HepG2 (cell line): ENCODE data around the gene GABRR3. TPM values are rescaled to one million over a fixed set of nuclear protein-coding genes. Genes with fewer than 3 reads are reported as not detected.

ENCODE experiments used
- ATF7 ChIP-seq, 2 experiments: fragments of 450-650 bp in 1 of 2; sonication (generic) in 1 of 2; formaldehyde crosslinking in 1 of 2; IDR thresholded peaks; 2 replicates each; pipeline versions ENCODE4 v1.4.0 to v1.6.1; 2016 to 2020; ENCODE audit warnings: antibody characterized with exemption in 1 of 2, mild to moderate bottlenecking in 1 of 2, missing genetic modification reagents in 1 of 2
- CCAR2 ChIP-seq: fragments of 200-400 bp; formaldehyde crosslinking; optimal IDR thresholded peaks from 2 replicates; pipeline ENCODE3; 2018; ENCODE audit warnings: low read depth, mild to moderate bottlenecking, low read length, moderate library complexity
- MTA3 ChIP-seq: sonication (generic); formaldehyde crosslinking; IDR thresholded peaks from 2 replicates; pipeline ENCODE4 v1.4.0; 2020; ENCODE audit warnings: missing genetic modification reagents
- PAX8 ChIP-seq: sonication (generic); formaldehyde crosslinking; IDR thresholded peaks from 2 replicates; pipeline ENCODE4 v1.8.0; 2022; ENCODE audit warnings: mild to moderate bottlenecking, missing genetic modification reagents, borderline replicate concordance
- PCBP1 ChIP-seq: fragments of 200-400 bp; formaldehyde crosslinking; IDR thresholded peaks from 2 replicates; pipeline ENCODE4 v1.6.1; 2017; ENCODE audit warnings: mild to moderate bottlenecking, low read depth, low read length, borderline replicate concordance
- YEATS4 ChIP-seq: sonication (generic); formaldehyde crosslinking; IDR thresholded peaks from 2 replicates; pipeline ENCODE4 v1.4.0; 2020; ENCODE audit warnings: missing genetic modification reagents, borderline replicate concordance
- ZBTB43 ChIP-seq: sonication (generic); formaldehyde crosslinking; conservative IDR thresholded peaks from 2 replicates; pipeline ENCODE4 v1.4.0; 2020; ENCODE audit warnings: missing genetic modification reagents
- ZNF510 ChIP-seq: sonication (generic); formaldehyde crosslinking; IDR thresholded peaks from 2 replicates; pipeline ENCODE4 v1.4.0; 2020; ENCODE audit warnings: low read depth, mild to moderate bottlenecking, missing genetic modification reagents
- ZNF547 ChIP-seq: sonication (generic); formaldehyde crosslinking; IDR thresholded peaks from 2 replicates; pipeline ENCODE4 v1.5.1; 2020; ENCODE audit warnings: mild to moderate bottlenecking, missing genetic modification reagents
- ZNF549 ChIP-seq: sonication (generic); formaldehyde crosslinking; IDR thresholded peaks from 2 replicates; pipeline ENCODE4 v1.5.0; 2020; ENCODE audit warnings: missing genetic modification reagents
- ZNF569 ChIP-seq: sonication (generic); formaldehyde crosslinking; IDR thresholded peaks from 2 replicates; pipeline ENCODE4 v1.5.0; 2020; ENCODE audit warnings: mild to moderate bottlenecking, missing genetic modification reagents, moderate library complexity, borderline replicate concordance
- ZNF747 ChIP-seq: sonication (generic); formaldehyde crosslinking; IDR thresholded peaks from 2 replicates; pipeline ENCODE4 v1.8.1; 2023; ENCODE audit warnings: missing genetic modification reagents, mild to moderate bottlenecking, borderline replicate concordance
- ZNF83 ChIP-seq: sonication (generic); formaldehyde crosslinking; IDR thresholded peaks from 2 replicates; pipeline ENCODE4 v1.4.0; 2020; ENCODE audit warnings: missing genetic modification reagents, mild to moderate bottlenecking, borderline replicate concordance
- polyA plus RNA-seq, 8 experiments: library from polyadenylated mRNA; depleted of rRNA in 3 of 8; stranded (reverse) in 7 of 8; unstranded in 1 of 8; fragments of >200 nt; fragmentation: Illumina TruSeq in 4 of 8; extraction: Trizol in 4 of 8; gene quantifications; 2 replicates each; pipeline versions ENCODE4 v1.2.1 to v1.2.3, GENCODE V29; 2011 to 2016; ENCODE audit warnings: low read depth in 4 of 8, missing spikeins in 1 of 8, mixed read lengths in 1 of 8; ENCODE audit not compliant: insufficient read depth in 1 of 8
- total RNA-seq, 5 experiments: library from RNA; depleted of rRNA; stranded (reverse); fragments of >200 nt; fragmentation: Illumina TruSeq; extraction: Trizol; gene quantifications; 2 replicates each; pipeline ENCODE4 v1.2.3, GENCODE V29; 2016; ENCODE audit warnings: low read depth in 1 of 5
- TF ChIP-seq, protein P1 (sequence below), 2 experiments: sonication (generic) in 1 of 2; formaldehyde crosslinking in 1 of 2; IDR thresholded peaks; 2 replicates each; pipeline versions ENCODE4 v1.6.1 to v1.9.0; 2014 to 2022; ENCODE audit warnings: antibody characterized with exemption in 1 of 2, borderline replicate concordance in 1 of 2, inconsistent platforms in 1 of 2, low read depth in 1 of 2, missing genetic modification reagents in 1 of 2

GABRR3 gene
- total and polyA plus RNA-seq, 2 of the 13 experiments (the other 11 are each of a cell fraction or from before 2014, with no cell fraction given), result 0.42 to 0.83 TPM

DNA sequence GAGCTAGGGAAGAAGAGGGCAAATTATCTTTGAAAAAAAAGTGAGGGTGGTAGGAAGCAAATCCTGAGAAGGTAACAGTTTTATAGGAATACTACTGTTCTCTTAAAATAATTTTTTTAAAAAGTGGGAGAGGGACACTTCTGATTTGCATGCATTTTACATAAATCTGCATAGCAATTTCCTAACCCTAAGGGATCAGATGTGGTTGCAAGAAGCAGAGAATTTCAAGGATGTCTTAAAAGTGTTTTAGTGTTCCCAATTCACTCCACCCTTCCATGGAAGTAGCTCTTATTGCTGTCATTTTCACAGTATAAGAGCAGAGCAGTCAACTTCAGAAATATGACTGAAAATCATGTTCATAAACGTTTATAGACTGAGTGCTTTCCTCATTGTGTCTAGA, 35.1 kb downstream of the GABRR3 start (continued):
- TF ChIP-seq, protein P1, sequence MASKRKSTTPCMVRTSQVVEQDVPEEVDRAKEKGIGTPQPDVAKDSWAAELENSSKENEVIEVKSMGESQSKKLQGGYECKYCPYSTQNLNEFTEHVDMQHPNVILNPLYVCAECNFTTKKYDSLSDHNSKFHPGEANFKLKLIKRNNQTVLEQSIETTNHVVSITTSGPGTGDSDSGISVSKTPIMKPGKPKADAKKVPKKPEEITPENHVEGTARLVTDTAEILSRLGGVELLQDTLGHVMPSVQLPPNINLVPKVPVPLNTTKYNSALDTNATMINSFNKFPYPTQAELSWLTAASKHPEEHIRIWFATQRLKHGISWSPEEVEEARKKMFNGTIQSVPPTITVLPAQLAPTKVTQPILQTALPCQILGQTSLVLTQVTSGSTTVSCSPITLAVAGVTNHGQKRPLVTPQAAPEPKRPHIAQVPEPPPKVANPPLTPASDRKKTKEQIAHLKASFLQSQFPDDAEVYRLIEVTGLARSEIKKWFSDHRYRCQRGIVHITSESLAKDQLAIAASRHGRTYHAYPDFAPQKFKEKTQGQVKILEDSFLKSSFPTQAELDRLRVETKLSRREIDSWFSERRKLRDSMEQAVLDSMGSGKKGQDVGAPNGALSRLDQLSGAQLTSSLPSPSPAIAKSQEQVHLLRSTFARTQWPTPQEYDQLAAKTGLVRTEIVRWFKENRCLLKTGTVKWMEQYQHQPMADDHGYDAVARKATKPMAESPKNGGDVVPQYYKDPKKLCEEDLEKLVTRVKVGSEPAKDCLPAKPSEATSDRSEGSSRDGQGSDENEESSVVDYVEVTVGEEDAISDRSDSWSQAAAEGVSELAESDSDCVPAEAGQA (IDR thresholded peaks at IDR 0.05; ENCODE audit: low read depth), result no peak
- TF ChIP-seq, protein P1 (CRISPR knock-in tag; IDR thresholded peaks at IDR 0.05; ENCODE audit: borderline replicate concordance), result no peak
- no peak for TF ChIP-seq YEATS4 (CRISPR knock-in tag)
- TF ChIP-seq ZNF510 (CRISPR knock-in tag), result no peak
- no peak for TF ChIP-seq ZNF83 (CRISPR knock-in tag)
- no peak for TF ChIP-seq ZBTB43 (CRISPR knock-in tag)
- TF ChIP-seq PAX8, result no peak
- TF ChIP-seq ZNF549 (CRISPR knock-in tag), result no peak
- no peak for TF ChIP-seq PCBP1
- TF ChIP-seq ZNF547, result no peak
- no peak for TF ChIP-seq MTA3 (CRISPR knock-in tag)
- TF ChIP-seq ZNF569 (CRISPR knock-in tag), result no peak
- TF ChIP-seq ATF7 (IDR thresholded peaks at IDR 0.05), result no peak
- TF ChIP-seq ATF7 (CRISPR knock-in tag; IDR thresholded peaks at IDR 0.05), result no peak
- TF ChIP-seq CCAR2, result no peak
- TF ChIP-seq ZNF747, result no peak
- TF ChIP-seq, all 625 proteins: peak for 0
